PC-3 (cell line): ENCODE data around the gene TEX12.

Experiments
- EZH2 ChIP-seq: fragments of 300-600 bp; sonication (generic); IDR thresholded peaks from one replicate; pipeline ENCODE4 v1.6.1; 2017; ENCODE audit warnings: antibody characterized with exemption, mild to moderate bottlenecking, low read length; ENCODE audit not compliant: unreplicated experiment
- TF ChIP-seq, protein P1 (sequence below): fragments of 300-600 bp; sonication (generic); conservative IDR thresholded peaks from 2 replicates; pipeline ENCODE4 v1.5.1; 2017; ENCODE audit warnings: antibody characterized with exemption, low read depth, mild to moderate bottlenecking, low read length

GRCh38 chr11:112215621-112216020, 48.4 kb downstream of the TEX12 start:
- TF ChIP-seq, protein P1, sequence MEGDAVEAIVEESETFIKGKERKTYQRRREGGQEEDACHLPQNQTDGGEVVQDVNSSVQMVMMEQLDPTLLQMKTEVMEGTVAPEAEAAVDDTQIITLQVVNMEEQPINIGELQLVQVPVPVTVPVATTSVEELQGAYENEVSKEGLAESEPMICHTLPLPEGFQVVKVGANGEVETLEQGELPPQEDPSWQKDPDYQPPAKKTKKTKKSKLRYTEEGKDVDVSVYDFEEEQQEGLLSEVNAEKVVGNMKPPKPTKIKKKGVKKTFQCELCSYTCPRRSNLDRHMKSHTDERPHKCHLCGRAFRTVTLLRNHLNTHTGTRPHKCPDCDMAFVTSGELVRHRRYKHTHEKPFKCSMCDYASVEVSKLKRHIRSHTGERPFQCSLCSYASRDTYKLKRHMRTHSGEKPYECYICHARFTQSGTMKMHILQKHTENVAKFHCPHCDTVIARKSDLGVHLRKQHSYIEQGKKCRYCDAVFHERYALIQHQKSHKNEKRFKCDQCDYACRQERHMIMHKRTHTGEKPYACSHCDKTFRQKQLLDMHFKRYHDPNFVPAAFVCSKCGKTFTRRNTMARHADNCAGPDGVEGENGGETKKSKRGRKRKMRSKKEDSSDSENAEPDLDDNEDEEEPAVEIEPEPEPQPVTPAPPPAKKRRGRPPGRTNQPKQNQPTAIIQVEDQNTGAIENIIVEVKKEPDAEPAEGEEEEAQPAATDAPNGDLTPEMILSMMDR: no peak
- no peak for TF ChIP-seq EZH2
